H1 (cell line): ENCODE measurements around the gene ACOX1. TPM values are rescaled to one million over a fixed set of nuclear protein-coding genes. Genes with fewer than 3 reads are reported as not detected.

ENCODE experiments used
- BCL11A ChIP-seq, 2 experiments: IDR thresholded peaks; one replicate each; pipeline ENCODE4 v1.6.1; 2011; ENCODE audit warnings: low read depth in 2 of 2, low read length in 2 of 2, mild to moderate bottlenecking in 2 of 2
- GABPA ChIP-seq: IDR thresholded peaks from 2 replicates; pipeline ENCODE4 v1.6.1; 2011; ENCODE audit warnings: mild to moderate bottlenecking, low read length, moderate library complexity, borderline replicate concordance; ENCODE audit not compliant: insufficient read depth
- JUN ChIP-seq: IDR thresholded peaks from 2 replicates; pipeline ENCODE4 v1.6.1; 2011; ENCODE audit warnings: low read depth, mild to moderate bottlenecking, improper control_type of control experiment, low read length
- POLR2AphosphoS5 ChIP-seq: IDR thresholded peaks from 2 replicates; pipeline ENCODE4 v1.6.1; 2011; ENCODE audit warnings: low read depth, low read length
- RBBP5 ChIP-seq: IDR thresholded peaks from 2 replicates; pipeline ENCODE4 v1.7.1; 2012; ENCODE audit warnings: low read depth, mild to moderate bottlenecking, inconsistent platforms, low read length, moderate library complexity, borderline replicate concordance
- TBP ChIP-seq: IDR thresholded peaks from 2 replicates; pipeline ENCODE4 v1.6.1; 2011; ENCODE audit warnings: low read depth, low read length, improper control_type of control experiment
- YY1 ChIP-seq: IDR thresholded peaks from 2 replicates; pipeline ENCODE4 v1.6.1; 2011; ENCODE audit warnings: low read depth, mild to moderate bottlenecking, low read length
- polyA plus RNA-seq, 7 experiments: library from polyadenylated mRNA; depleted of rRNA in 3 of 7; stranded (reverse) in 5 of 7; unstranded in 2 of 7; fragments of >200 nt in 5 of 7; fragments of 200-250 nt in 2 of 7; gene quantifications; 1 replicate in 5 of 7; 2 replicates in 1 of 7; 4 replicates in 1 of 7; pipeline versions ENCODE4 v1.2.1 to v1.2.3, GENCODE V29; 2011 to 2013; ENCODE audit warnings: missing spikeins in 2 of 7, mixed read lengths in 2 of 7
- total RNA-seq: library from RNA; stranded (reverse); fragmentation: NEBNext Ultra II Directional; extraction: Animal tissue kit (Norgen Biotek cat#: 25700); gene quantifications from 2 replicates; pipeline ENCODE4 v1.2.1, GENCODE V29; 2021
- TF ChIP-seq, protein P1 (sequence below): fragments of 300-600 bp; sonication (generic); IDR thresholded peaks from 2 replicates; pipeline ENCODE4 v1.7.1; 2012; ENCODE audit warnings: low read length, moderate library complexity, mild to moderate bottlenecking, inconsistent platforms; ENCODE audit not compliant: insufficient replicate concordance

ACOX1 gene
- total and polyA plus RNA-seq, 2 of the 8 experiments (the other 6 are each of a cell fraction or from before 2014, with no cell fraction given) = 10.5 to 30.4 TPM

DNA sequence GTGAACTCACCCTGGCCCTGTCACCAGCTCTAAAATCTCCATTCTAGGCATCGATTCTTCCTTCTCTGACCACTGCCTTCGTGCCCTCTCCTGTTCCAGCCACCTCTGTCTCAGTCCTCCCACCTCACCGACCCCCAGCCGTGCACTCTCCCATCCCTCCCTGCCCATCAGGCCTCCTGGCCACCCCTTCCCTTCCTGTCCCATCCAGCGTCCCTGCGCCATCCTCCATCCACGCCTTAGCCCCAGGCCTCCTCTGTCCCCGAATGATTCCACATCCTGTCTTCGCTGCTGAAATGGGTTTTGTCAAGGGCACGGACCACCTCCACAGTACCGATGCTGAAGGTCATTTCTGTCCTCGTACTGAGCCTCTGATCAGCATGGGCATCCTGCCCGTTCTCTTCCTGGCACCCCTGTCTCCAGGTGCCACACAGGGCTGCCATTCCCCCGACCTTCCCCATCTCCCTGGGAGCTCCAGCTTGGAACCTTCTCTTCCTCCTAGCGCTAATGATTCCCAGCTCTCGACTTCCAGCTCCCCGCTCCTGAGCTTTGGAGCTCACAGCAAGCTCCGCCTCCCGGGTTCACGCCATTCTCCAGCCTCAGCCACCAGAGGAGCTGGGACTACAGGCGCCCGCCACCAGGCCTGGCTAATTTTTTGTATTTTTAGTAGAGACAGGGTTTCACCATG lies 84.8 kb downstream of the ACOX1 start (continued):
- TF ChIP-seq, protein P1, sequence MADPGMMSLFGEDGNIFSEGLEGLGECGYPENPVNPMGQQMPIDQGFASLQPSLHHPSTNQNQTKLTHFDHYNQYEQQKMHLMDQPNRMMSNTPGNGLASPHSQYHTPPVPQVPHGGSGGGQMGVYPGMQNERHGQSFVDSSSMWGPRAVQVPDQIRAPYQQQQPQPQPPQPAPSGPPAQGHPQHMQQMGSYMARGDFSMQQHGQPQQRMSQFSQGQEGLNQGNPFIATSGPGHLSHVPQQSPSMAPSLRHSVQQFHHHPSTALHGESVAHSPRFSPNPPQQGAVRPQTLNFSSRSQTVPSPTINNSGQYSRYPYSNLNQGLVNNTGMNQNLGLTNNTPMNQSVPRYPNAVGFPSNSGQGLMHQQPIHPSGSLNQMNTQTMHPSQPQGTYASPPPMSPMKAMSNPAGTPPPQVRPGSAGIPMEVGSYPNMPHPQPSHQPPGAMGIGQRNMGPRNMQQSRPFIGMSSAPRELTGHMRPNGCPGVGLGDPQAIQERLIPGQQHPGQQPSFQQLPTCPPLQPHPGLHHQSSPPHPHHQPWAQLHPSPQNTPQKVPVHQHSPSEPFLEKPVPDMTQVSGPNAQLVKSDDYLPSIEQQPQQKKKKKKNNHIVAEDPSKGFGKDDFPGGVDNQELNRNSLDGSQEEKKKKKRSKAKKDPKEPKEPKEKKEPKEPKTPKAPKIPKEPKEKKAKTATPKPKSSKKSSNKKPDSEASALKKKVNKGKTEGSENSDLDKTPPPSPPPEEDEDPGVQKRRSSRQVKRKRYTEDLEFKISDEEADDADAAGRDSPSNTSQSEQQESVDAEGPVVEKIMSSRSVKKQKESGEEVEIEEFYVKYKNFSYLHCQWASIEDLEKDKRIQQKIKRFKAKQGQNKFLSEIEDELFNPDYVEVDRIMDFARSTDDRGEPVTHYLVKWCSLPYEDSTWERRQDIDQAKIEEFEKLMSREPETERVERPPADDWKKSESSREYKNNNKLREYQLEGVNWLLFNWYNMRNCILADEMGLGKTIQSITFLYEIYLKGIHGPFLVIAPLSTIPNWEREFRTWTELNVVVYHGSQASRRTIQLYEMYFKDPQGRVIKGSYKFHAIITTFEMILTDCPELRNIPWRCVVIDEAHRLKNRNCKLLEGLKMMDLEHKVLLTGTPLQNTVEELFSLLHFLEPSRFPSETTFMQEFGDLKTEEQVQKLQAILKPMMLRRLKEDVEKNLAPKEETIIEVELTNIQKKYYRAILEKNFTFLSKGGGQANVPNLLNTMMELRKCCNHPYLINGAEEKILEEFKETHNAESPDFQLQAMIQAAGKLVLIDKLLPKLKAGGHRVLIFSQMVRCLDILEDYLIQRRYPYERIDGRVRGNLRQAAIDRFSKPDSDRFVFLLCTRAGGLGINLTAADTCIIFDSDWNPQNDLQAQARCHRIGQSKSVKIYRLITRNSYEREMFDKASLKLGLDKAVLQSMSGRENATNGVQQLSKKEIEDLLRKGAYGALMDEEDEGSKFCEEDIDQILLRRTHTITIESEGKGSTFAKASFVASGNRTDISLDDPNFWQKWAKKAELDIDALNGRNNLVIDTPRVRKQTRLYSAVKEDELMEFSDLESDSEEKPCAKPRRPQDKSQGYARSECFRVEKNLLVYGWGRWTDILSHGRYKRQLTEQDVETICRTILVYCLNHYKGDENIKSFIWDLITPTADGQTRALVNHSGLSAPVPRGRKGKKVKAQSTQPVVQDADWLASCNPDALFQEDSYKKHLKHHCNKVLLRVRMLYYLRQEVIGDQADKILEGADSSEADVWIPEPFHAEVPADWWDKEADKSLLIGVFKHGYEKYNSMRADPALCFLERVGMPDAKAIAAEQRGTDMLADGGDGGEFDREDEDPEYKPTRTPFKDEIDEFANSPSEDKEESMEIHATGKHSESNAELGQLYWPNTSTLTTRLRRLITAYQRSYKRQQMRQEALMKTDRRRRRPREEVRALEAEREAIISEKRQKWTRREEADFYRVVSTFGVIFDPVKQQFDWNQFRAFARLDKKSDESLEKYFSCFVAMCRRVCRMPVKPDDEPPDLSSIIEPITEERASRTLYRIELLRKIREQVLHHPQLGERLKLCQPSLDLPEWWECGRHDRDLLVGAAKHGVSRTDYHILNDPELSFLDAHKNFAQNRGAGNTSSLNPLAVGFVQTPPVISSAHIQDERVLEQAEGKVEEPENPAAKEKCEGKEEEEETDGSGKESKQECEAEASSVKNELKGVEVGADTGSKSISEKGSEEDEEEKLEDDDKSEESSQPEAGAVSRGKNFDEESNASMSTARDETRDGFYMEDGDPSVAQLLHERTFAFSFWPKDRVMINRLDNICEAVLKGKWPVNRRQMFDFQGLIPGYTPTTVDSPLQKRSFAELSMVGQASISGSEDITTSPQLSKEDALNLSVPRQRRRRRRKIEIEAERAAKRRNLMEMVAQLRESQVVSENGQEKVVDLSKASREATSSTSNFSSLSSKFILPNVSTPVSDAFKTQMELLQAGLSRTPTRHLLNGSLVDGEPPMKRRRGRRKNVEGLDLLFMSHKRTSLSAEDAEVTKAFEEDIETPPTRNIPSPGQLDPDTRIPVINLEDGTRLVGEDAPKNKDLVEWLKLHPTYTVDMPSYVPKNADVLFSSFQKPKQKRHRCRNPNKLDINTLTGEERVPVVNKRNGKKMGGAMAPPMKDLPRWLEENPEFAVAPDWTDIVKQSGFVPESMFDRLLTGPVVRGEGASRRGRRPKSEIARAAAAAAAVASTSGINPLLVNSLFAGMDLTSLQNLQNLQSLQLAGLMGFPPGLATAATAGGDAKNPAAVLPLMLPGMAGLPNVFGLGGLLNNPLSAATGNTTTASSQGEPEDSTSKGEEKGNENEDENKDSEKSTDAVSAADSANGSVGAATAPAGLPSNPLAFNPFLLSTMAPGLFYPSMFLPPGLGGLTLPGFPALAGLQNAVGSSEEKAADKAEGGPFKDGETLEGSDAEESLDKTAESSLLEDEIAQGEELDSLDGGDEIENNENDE = no peak
- TF ChIP-seq RBBP5 (no peak), BCL11A (IDR thresholded peaks at IDR 0.05; ENCODE audit: low read depth in 2 of 2, low read length in 2 of 2) (no peak), YY1 (no peak), POLR2AphosphoS5 (no peak; the same call in 1 of the 2 replicates), GABPA (no peak), TBP (no peak), JUN (no peak)
